A549 (cell line): ENCODE results near the gene RABEPK. TPM values are rescaled to one million over a fixed set of nuclear protein-coding genes. Genes with fewer than 3 reads are reported as not detected.
A peak's percentile ranks its signal among the peaks of the same experiment; 100 is the strongest.

ENCODE experiments used
- ATAC-seq, 2 experiments: fragments of 200-7000 bp in 1 of 2; fragments of >200 bp in 1 of 2; cut with Nextera tagmentation in 1 of 2; cut with Tn5 transposase in 1 of 2; 3 replicates each; pipeline versions ENCODE4 v1.8.0 to v1.9.1; 2018 to 2020; ENCODE audit warnings: mild to moderate bottlenecking in 1 of 2, moderate library complexity in 1 of 2
- CTCF ChIA-PET: fragments of 300-600 bp; sonication (Branson Sonifier 250); formaldehyde crosslinking; extraction: SDS; loops from one replicate; lab custom pipeline; 2021; ENCODE audit warnings: antibody characterized with exemption, inconsistent platforms; lab: Yijun Ruan, JAX
- POLR2A ChIA-PET: fragments of 350-600 bp; formaldehyde crosslinking; extraction: SDS; loops from one replicate; lab custom pipeline; 2021; ENCODE audit warnings: antibody characterized with exemption, inconsistent platforms; lab: Yijun Ruan, JAX
- DNase-seq, 2 experiments: peaks; one replicate each; pipeline versions ENCODE4 v3.0.0 to v3.0.0-alpha.2; 2011 to 2016; ENCODE audit warnings: low read depth in 1 of 2, low spot score in 1 of 2
- FAIRE-seq: peaks from 2 replicates; lab custom pipeline; 2011; peaks lifted over from hg19 to GRCh38; lab: Jason Lieb, UNC
- H3K27ac ChIP-seq, 2 experiments: fragments of >200 bp; sonication (Bioruptor Twin); formaldehyde crosslinking; 3 replicates each; pipeline ENCODE4 v1.5.1; 2016 to 2017
- H3K4me1 ChIP-seq: fragments of >200 bp; sonication (Bioruptor Twin); formaldehyde crosslinking; 3 replicates; pipeline ENCODE4 v1.6.1; 2016
- H3K4me2 ChIP-seq: fragments of >200 bp; sonication (Bioruptor Twin); formaldehyde crosslinking; 3 replicates; pipeline ENCODE4 v1.6.1; 2016
- H3K4me3 ChIP-seq: fragments of >200 bp; sonication (Bioruptor Twin); formaldehyde crosslinking; 3 replicates; pipeline ENCODE4 v1.5.1; 2016
- H3K9me3 ChIP-seq: fragments of >200 bp; sonication (Bioruptor Twin); formaldehyde crosslinking; 3 replicates; pipeline ENCODE4 v1.6.1; 2016
- BCL3 ChIP-seq: fragments of >200 bp; sonication (Bioruptor Twin); formaldehyde crosslinking; IDR thresholded peaks from 3 replicates; pipeline ENCODE4 v1.6.1; 2016
- CHD2 ChIP-seq: fragments of 150-350 bp; IDR thresholded peaks from 2 replicates; pipeline ENCODE4 v1.6.1; 2014; ENCODE audit warnings: low read length; ENCODE audit not compliant: partially characterized antibody
- CTCF ChIP-seq: fragments of >200 bp; sonication (Bioruptor Twin); formaldehyde crosslinking; IDR thresholded peaks from 3 replicates; pipeline ENCODE4 v1.5.1; 2016
- EHF ChIP-seq: fragments of 250-450 bp; sonication (Bioruptor Pico); IDR thresholded peaks from 2 replicates; pipeline ENCODE4 v1.5.0; 2020; ENCODE audit warnings: mild to moderate bottlenecking
- ESRRA ChIP-seq: fragments of 150-350 bp; IDR thresholded peaks from 2 replicates; pipeline ENCODE4 v1.6.1; 2014; ENCODE audit warnings: mild to moderate bottlenecking, low read length, borderline replicate concordance
- FOSB ChIP-seq: fragments of 250-450 bp; sonication (Bioruptor Pico); IDR thresholded peaks from 2 replicates; pipeline ENCODE4 v1.5.0; 2020; ENCODE audit warnings: mild to moderate bottlenecking, moderate library complexity
- FOSL2 ChIP-seq, 2 experiments: fragments of 450-650 bp in 1 of 2; fragments of >200 bp in 1 of 2; sonication (Bioruptor Twin) in 1 of 2; formaldehyde crosslinking; IDR thresholded peaks; 2 replicates each; pipeline versions ENCODE4 v1.5.0 to v1.6.1; 2016 to 2020; ENCODE audit warnings: mild to moderate bottlenecking in 1 of 2, moderate library complexity in 1 of 2
- HDAC2 ChIP-seq: fragments of 200-600 bp; sonication (generic); IDR thresholded peaks from 2 replicates; pipeline ENCODE4 v1.6.1; 2016
- HMGXB4 ChIP-seq: fragments of 250-450 bp; sonication (Bioruptor Pico); IDR thresholded peaks from 2 replicates; pipeline ENCODE4 v1.5.0; 2021; ENCODE audit warnings: mild to moderate bottlenecking, moderate library complexity, borderline replicate concordance
- HOXA7 ChIP-seq: fragments of 250-450 bp; sonication (Bioruptor Pico); IDR thresholded peaks from 2 replicates; pipeline ENCODE4 v1.5.0; 2020; ENCODE audit warnings: mild to moderate bottlenecking, moderate library complexity
- HOXB13 ChIP-seq: fragments of 250-450 bp; sonication (Bioruptor Pico); IDR thresholded peaks from 2 replicates; pipeline ENCODE4 v1.5.0; 2020; ENCODE audit warnings: low read depth, mild to moderate bottlenecking, moderate library complexity
- JUN ChIP-seq, 2 experiments: fragments of >200 bp; sonication (Bioruptor Twin); formaldehyde crosslinking; IDR thresholded peaks; 2 replicates in 1 of 2; 3 replicates in 1 of 2; pipeline ENCODE4 v1.6.1; 2016 to 2017
- KDM5A ChIP-seq: fragments of 200-600 bp; sonication (generic); IDR thresholded peaks from 2 replicates; pipeline ENCODE4 v1.6.1; 2016; ENCODE audit warnings: antibody characterized with exemption, mild to moderate bottlenecking
- MAX ChIP-seq: IDR thresholded peaks from 2 replicates; pipeline ENCODE4 v1.6.1; 2012
- MYC ChIP-seq: IDR thresholded peaks from 2 replicates; pipeline ENCODE4 v1.6.1; 2012; ENCODE audit warnings: mild to moderate bottlenecking, inconsistent platforms, low read length, improper control_type of control experiment, borderline replicate concordance
- POLR2A ChIP-seq: IDR thresholded peaks from 2 replicates; pipeline ENCODE4 v1.6.1; 2012; ENCODE audit warnings: mild to moderate bottlenecking, low read length
- RAD21 ChIP-seq, 2 experiments: fragments of >200 bp in 1 of 2; sonication (Bioruptor Twin) in 1 of 2; formaldehyde crosslinking in 1 of 2; IDR thresholded peaks in 1 of 2; conservative IDR thresholded peaks in 1 of 2; 2 replicates in 1 of 2; 3 replicates in 1 of 2; pipeline ENCODE4 v1.6.1; 2012 to 2018; ENCODE audit warnings: inconsistent platforms in 1 of 2
- SMC3 ChIP-seq: fragments of >200 bp; sonication (Bioruptor Twin); formaldehyde crosslinking; IDR thresholded peaks from 3 replicates; pipeline ENCODE4 v1.6.1; 2018; ENCODE audit warnings: inconsistent platforms
- SREBF2 ChIP-seq: fragments of 450-650 bp; IDR thresholded peaks from 2 replicates; pipeline ENCODE4 v1.6.1; 2014; ENCODE audit warnings: mild to moderate bottlenecking, moderate library complexity
- TFCP2L1 ChIP-seq: fragments of 250-450 bp; sonication (Bioruptor Pico); IDR thresholded peaks from 2 replicates; pipeline ENCODE4 v1.5.0; 2021; ENCODE audit warnings: mild to moderate bottlenecking
- WGBS: methylation state at CpG from one replicate; pipeline ENCODE4 v1.1.6; 2017; ENCODE audit errors: missing lambda C conversion rate; 5-methylcytosine and 5-hydroxymethylcytosine counted together
- polyA plus RNA-seq, 4 experiments: library from polyadenylated mRNA; depleted of rRNA in 3 of 4; stranded (reverse); fragments of >200 nt; fragmentation: RNase III in 1 of 4; extraction: RNeasy Plus Mini Kit Qiagen cat#74134 plus additional on column Dnase treatment in 1 of 4; gene quantifications; 2 replicates in 3 of 4; 3 replicates in 1 of 4; pipeline ENCODE4 v1.2.3, GENCODE V29; 2011 to 2017

The RABEPK gene
- polyA plus RNA-seq, 2 of the 4 experiments (the other 2 are of a cell fraction) = 41.9 to 50.1 TPM

- TF ChIP-seq TFCP2L1 (CRISPR knock-in tag) (0 out of 2 replicates have a peak, but pooled peaks have one; percentile 44), CHD2 (no peak), CTCF (no peak), MAX (peak; percentile 72; the same call in 1 of the 2 replicates), HMGXB4 (CRISPR knock-in tag) (no peak), ESRRA (no peak; the same call in 1 of the 2 replicates), POLR2A (peak; percentile 99), HDAC2 (no peak), RAD21 (conservative IDR thresholded peaks at IDR 0.05 in 1 of 2, IDR thresholded peaks at IDR 0.05 in 1 of 2) (no peak), EHF (CRISPR knock-in tag) (0 out of 2 replicates have a peak, but pooled peaks have one; percentile 21), BCL3 (peak; percentile 93), FOSL2 (IDR thresholded peaks at IDR 0.05) (no peak), FOSL2 (CRISPR knock-in tag; IDR thresholded peaks at IDR 0.05) (peak; percentile 13; the same call in 1 of the 2 replicates), SMC3 (peak; percentile 32; the same call in 1 of the 3 replicates)
Observed at GRCh38 chr9:125241000-125241862, 40.9 kb downstream of the RABEPK start, which contains the start of gene HSPA5 (continued).

- ATAC-seq = peak; percentile 48 to 57
- Histone ChIP-seq H3K4me1 (peaks cover 49% of the 10 kb centered on the region), H3K9me3 (no peaks in the 10 kb centered on the region)
- CTCF ChIA-PET = interaction anchor here (0.6 to 1.3 kb wide), 5 partner anchors 14 to 501 kb away, joined by 3 to 5 read pairs (median 3); partner anchors contain the start of gene GAPVD1
- 0 out of 2 replicates have a peak, but pooled peaks have one; percentile 39 for TF ChIP-seq FOSB (CRISPR knock-in tag)
- TF ChIP-seq KDM5A = no peak
- no peak for TF ChIP-seq JUN (IDR thresholded peaks at IDR 0.05)
- TF ChIP-seq SREBF2 = no peak
- no peak for TF ChIP-seq BCL3
- 0 out of 2 replicates have a peak, but pooled peaks have one; percentile 67 for TF ChIP-seq HOXB13 (CRISPR knock-in tag)
- TF ChIP-seq MYC = no peak
- peak; percentile 41; the same call in 1 of the 2 replicates for TF ChIP-seq MAX
- TF ChIP-seq HOXA7 = no peak
- TF ChIP-seq, all 56 proteins: peak for 3
- Histone ChIP-seq H3K4me3 (peak overlapping the region; percentile 49), H3K4me2 (peak overlapping the region; percentile 85), H3K27ac (peak overlapping the region; percentile 92 to 98)
- peak; percentile 46 to 58 for DNase-seq
- 18% methylated on average over 27 of the region's 27 CpGs for WGBS
- FAIRE-seq = no peak
- POLR2A ChIA-PET = interaction anchor here (0.5 to 3.2 kb wide), 31 partner anchors 9 to 583 kb away, joined by 3 to 38 read pairs (median 5); partner anchors contain the start of genes ARPC5L, GAPVD1, RABEPK and WDR38
Observed at GRCh38 chr9:125241863-125242739, 41.8 kb downstream of the RABEPK start.
